Tibial nerve (tissue), 4 donors: Measurements from ENCODE around the gene APLP1. TPM values are rescaled to one million over a fixed set of nuclear protein-coding genes. Genes with fewer than 3 reads are reported as not detected.

Source experiments
- DNase-seq, 2 donors: peaks; one replicate each; pipeline ENCODE4 v3.0.0-alpha.2; 2019; ENCODE audit warnings: low spot score in 2 of 2
- H3K27ac ChIP-seq, 4 donors: fragments of 200-600 bp; sonication (generic) in 3 of 4; one replicate each; pipeline ENCODE4 v1.5.1; 2017 to 2019; ENCODE audit warnings: mild to moderate bottlenecking in 1 of 4
- H3K27me3 ChIP-seq, 2 donors: fragments of 200-600 bp; sonication (generic) in 1 of 2; one replicate each; pipeline versions ENCODE4 v1.5.1 to v1.6.0; 2017 to 2019
- H3K36me3 ChIP-seq, 3 donors: fragments of 200-600 bp; sonication (generic); one replicate each; pipeline ENCODE4 v1.5.1; 2018 to 2019
- H3K4me1 ChIP-seq, 4 donors: fragments of 200-600 bp; sonication (generic) in 3 of 4; one replicate each; pipeline ENCODE4 v1.5.1; 2017 to 2019
- H3K4me3 ChIP-seq, 4 donors: fragments of 200-600 bp; sonication (generic) in 3 of 4; one replicate each; pipeline ENCODE4 v1.5.1; 2017 to 2019; ENCODE audit warnings: mild to moderate bottlenecking in 1 of 4, moderate library complexity in 1 of 4
- H3K9me3 ChIP-seq, 4 donors: fragments of 200-600 bp; sonication (generic) in 3 of 4; one replicate each; pipeline ENCODE4 v1.5.1; 2017 to 2019
- CTCF ChIP-seq, 5 experiments: fragments of 200-600 bp in 3 of 5; fragments of 450-650 bp in 2 of 5; sonication (generic) in 3 of 5; IDR thresholded peaks; one replicate each; pipeline ENCODE4 v1.5.1; 2016 to 2019; ENCODE audit warnings: antibody characterized with exemption in 5 of 5, mild to moderate bottlenecking in 3 of 5, moderate library complexity in 2 of 5
- EP300 ChIP-seq, 2 donors: sonication (generic); formaldehyde crosslinking; IDR thresholded peaks; one replicate each; pipeline ENCODE4 v1.6.1; 2017; ENCODE audit warnings: antibody characterized with exemption in 2 of 2, mild to moderate bottlenecking in 1 of 2
- POLR2A ChIP-seq, 2 donors: fragments of 450-650 bp; IDR thresholded peaks; one replicate each; pipeline ENCODE4 v1.6.1; 2017; ENCODE audit warnings: antibody characterized with exemption in 2 of 2, mild to moderate bottlenecking in 2 of 2, moderate library complexity in 2 of 2
- WGBS, 2 donors: methylation state at CpG; one replicate each; pipeline ENCODE4 v1.1.5; 2018; 5-methylcytosine and 5-hydroxymethylcytosine counted together
- total RNA-seq, 4 donors: library from RNA; depleted of rRNA; stranded (reverse); fragments of >200 nt; gene quantifications; one replicate each; pipeline ENCODE4 v1.1.0, GENCODE V29; 2016

APLP1 gene
- total RNA-seq, 4 donors from 2014 or later: 8.7 to 19.7 (median 10.7) TPM

- H3K9me3 ChIP-seq: no peaks in the 10 kb centered on the region
- DNase-seq: no peak
- peaks cover 2 to 94% of the 10 kb centered on the region in 2 donors for H3K27me3 ChIP-seq
- H3K4me1 ChIP-seq: peaks cover 0 to 22% (median 9%) of the 10 kb centered on the region in 4 donors
- H3K4me3 ChIP-seq: no peak overlapping the region
- no peak overlapping the region for H3K27ac ChIP-seq
- H3K36me3 ChIP-seq: no peaks in the 10 kb centered on the region
- TF ChIP-seq EP300 (IDR thresholded peaks at IDR 0.05): no peak
- TF ChIP-seq CTCF (IDR thresholded peaks at IDR 0.05): no peak
- TF ChIP-seq POLR2A (IDR thresholded peaks at IDR 0.05): no peak
- WGBS, 2 donors: 70 to 77% methylated on average over 8 of the region's 8 CpGs
Measured at GRCh38 chr19:35848486-35848885, 19.9 kb upstream of the APLP1 start.

GRCh38 chr19:35848919-35849505 is 19.4 kb upstream of the APLP1 start:
- Histone ChIP-seq H3K4me1 (peaks cover 0 to 19% (median 9%) of the 10 kb centered on the region in 4 donors), H3K9me3 (no peaks in the 10 kb centered on the region), H3K27me3 (peaks cover 2 to 94% of the 10 kb centered on the region in 2 donors), H3K27ac (no peak overlapping the region), H3K4me3 (no peak overlapping the region), H3K36me3 (no peaks in the 10 kb centered on the region)
- no peak for DNase-seq
- TF ChIP-seq CTCF (IDR thresholded peaks at IDR 0.05) (no peak), POLR2A (IDR thresholded peaks at IDR 0.05) (no peak), EP300 (IDR thresholded peaks at IDR 0.05) (no peak)
- 79 to 89% methylated on average over 15 to 16 of the region's 18 CpGs for WGBS, 2 donors

GRCh38 chr19:35851213-35852028 is 17.0 kb upstream of the APLP1 start:
- Histone ChIP-seq H3K27me3 (peaks cover 0 to 94% of the 10 kb centered on the region in 2 donors), H3K36me3 (no peaks in the 10 kb centered on the region), H3K27ac (no peak overlapping the region), H3K4me3 (no peak overlapping the region), H3K4me1 (peaks cover 0 to 6% (median 3%) of the 10 kb centered on the region in 4 donors), H3K9me3 (no peaks in the 10 kb centered on the region)
- no peak for TF ChIP-seq POLR2A (IDR thresholded peaks at IDR 0.05)
- no peak for TF ChIP-seq EP300 (IDR thresholded peaks at IDR 0.05)
- no peak for TF ChIP-seq CTCF (IDR thresholded peaks at IDR 0.05)
- 46 to 52% methylated on average over 24 to 26 of the region's 32 CpGs for WGBS, 2 donors
- no peak for DNase-seq

- H3K36me3 ChIP-seq: no peaks in the 10 kb centered on the region
Measured at GRCh38 chr19:35852029-35852780, 16.2 kb upstream of the APLP1 start, which contains the start of gene NPHS1. TSS of gene NPHS1 (minus strand) at chr19:35852504. CDS start at chr19:35851837, 667 bp downstream.

More at GRCh38 chr19:35852029-35852780, 16.2 kb upstream of the APLP1 start, which contains the start of gene NPHS1:
- no peak within 1 kb of the TSS for H3K4me3 ChIP-seq
- H3K27me3 ChIP-seq: peaks cover 0 to 96% of the 10 kb centered on the region in 2 donors
- no peaks in the 10 kb centered on the region for H3K9me3 ChIP-seq
- WGBS, 2 donors: 53 to 54% methylated on average over 9 of the region's 9 CpGs
- TF ChIP-seq CTCF (IDR thresholded peaks at IDR 0.05) (no peak), EP300 (IDR thresholded peaks at IDR 0.05) (no peak), POLR2A (IDR thresholded peaks at IDR 0.05) (no peak)
- no peak for DNase-seq
- H3K27ac ChIP-seq: no peak within 1 kb of the TSS
- H3K4me1 ChIP-seq: peaks cover 0 to 14% (median 10%) of the 10 kb centered on the region in 4 donors
